ENCODE results near the gene FAM171A1.
A peak's percentile ranks its signal among the peaks of the same experiment; 100 is the strongest.

Gene FAM171A1

GRCh38 chr10:15370212-15370855, 755 bp downstream of the FAM171A1 start:
- no peak for DNase-seq

DNA sequence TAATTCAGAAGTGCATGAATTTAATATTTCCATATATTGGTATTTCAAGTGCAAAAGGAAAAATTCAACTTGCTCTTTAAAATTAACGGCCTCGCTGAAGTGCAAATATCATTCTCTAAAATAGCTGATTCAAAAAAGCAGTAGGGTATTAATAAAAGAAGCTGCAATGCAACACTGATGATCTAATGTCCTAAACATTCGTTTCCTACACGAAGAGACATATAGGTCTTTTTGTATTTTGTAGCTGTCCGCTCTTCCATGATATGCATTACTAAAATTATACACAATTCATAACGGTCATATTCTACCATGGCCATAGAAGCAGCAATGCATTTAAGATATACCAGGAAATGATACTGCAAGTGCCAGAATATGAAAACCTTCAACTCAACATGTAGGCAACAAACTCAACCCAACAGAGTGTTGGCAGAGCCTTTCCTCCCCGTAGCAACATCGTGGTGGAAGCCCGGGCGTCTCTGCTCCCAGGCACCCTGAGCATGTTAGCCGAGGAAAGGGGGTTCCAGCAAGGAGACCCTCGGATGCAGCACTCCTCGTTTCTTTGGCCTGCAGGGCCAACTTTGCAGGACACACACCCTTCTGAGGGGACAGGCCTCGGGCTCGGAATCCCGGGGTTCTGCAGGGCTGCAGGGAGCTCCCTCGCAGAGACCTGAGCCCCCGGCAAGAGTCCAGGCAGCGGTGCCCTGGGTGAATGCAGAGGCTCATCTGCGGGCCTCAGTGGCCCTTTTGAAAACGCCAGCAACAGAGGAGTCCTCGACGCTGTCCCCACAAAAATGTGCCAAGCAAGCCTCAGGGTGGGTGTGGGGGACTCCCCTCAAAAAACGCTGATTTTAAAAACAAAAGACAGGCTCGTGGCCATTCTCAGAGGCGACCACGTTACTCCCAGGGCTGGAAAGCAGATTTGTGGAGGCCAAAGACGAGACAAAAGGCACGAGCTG, 1.6 kb downstream of the FAM171A1 start:
- DNase-seq = no peak

- no peak for DNase-seq
Observed at GRCh38 chr10:15368101-15368855, 2.8 kb downstream of the FAM171A1 start.

DNA sequence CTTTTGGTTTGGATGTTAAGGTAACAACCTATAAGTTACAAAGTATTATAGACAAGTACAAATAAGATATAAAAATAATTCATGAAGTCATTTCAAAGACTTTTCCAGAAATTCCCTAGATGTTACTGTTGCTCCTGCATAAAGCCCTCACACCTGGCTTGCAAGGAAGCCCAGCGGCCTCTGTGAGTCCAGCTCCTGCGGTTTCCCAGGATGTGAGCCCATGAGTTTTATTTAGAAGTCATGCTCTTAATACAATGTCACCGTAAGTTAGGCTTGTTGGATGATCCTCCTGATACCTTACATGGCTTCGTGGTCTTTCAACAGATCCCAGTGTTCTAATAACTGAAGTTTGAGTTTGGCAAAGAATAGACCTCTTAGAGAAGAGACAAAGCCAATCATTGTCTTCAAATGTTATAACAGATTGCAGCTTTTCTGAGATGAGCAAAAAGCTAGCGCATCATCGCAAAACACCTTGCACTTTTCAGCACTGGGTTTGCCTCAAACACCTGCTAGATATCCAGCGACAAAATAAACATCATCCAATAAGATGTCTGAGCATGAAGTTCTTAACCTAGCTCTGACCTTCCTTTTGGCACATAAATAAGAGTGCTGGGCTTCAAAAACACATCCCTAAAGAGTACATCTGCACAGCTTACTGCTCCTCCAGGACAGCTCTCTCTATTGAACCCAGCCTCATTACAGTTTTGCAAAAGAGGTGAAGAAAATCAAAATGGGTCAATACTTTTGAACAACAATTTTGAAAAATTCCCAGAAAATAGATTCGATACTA, 3.6 kb downstream of the FAM171A1 start:
- DNase-seq = no peak

DNA sequence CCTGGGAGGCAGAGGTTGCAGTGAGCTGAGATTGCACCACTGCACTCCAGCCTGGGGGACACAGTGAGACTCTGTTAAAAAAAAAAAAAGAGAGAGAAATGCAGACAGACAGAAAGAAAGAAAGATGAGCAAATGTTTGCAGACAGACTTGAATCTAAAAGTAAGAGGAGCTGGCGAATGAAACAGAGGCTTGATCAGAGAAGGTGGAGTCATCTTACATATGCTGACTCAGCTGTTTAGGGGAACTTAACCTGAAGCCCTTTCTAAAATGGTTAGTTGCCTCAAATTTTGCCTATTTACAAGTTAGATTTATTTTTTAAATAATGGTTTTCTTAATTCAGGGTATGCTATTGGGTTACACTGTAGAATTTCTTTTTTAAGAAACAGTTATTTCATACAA, 5.4 kb downstream of the FAM171A1 start:
- DNase-seq = no peak

DNA sequence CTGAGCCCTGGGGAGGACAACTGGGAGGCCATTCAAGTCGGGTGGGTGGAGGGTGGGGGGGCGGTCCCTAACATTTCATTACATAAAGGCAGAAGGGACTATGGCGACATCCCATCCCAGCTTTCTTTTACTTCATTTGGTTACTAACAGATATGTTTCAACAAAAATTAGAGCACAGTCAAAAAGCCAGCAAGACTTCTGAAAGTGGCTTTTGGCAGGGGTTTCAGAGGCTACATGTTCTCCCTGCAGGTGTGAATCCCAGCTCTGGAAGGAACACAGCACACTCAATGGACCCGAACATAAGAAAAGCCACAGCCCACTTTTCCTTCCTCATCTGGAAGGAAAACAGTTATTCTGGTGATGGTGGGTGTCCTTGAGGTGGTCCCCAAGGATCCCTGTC, 7.1 kb downstream of the FAM171A1 start:
- no peak for DNase-seq

- no peak for DNase-seq
Observed at GRCh38 chr10:15363031-15363430, 8.1 kb downstream of the FAM171A1 start.

- no peak for DNase-seq
Observed at GRCh38 chr10:15361131-15361530, 10.0 kb downstream of the FAM171A1 start.

- no peak for DNase-seq
Observed at GRCh38 chr10:15360566-15360965, 10.5 kb downstream of the FAM171A1 start.

GRCh38 chr10:15353471-15354017, 17.5 kb downstream of the FAM171A1 start:
- no peak for DNase-seq

DNA sequence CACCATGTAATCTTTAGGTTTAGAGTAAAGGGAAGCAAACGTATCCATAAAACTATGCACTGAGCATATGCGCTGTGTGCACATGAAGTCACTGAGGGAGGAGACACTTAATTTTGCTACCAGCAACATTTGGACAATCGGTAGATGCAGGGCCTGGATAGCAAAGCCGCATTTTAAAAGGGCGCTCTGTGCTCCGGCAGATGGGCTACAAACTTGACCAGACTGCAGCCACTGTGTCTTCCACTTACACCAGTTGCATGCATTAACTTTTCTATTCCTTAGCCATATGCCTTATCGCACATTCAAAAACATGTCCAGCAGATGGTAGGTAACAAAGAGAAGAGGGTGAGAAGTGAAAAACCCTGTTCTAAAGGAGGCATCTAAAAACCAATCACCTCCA, 18.3 kb downstream of the FAM171A1 start:
- no peak for DNase-seq

DNA sequence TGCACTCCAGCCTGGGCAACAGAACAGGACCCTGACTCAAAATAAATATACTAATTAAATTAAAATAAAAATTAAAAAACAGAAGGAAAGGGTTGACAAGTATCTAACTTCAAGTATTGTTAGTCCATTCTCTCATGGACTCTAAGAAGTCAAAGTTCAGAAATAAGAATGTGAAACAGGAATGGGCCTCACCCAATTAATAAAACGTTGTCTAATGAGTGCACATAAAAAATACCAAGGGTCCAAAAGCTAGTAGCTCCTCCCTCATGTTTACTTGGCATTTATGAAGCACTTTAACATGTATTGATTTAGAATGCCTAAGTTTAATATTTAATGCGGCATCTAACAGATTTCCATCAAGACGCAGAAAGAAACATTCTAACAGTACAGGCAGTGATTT, 18.9 kb downstream of the FAM171A1 start:
- no peak for DNase-seq

GRCh38 chr10:15351099-15351820, 19.8 kb downstream of the FAM171A1 start:
- DNase-seq = no peak

- no peak for DNase-seq
Observed at GRCh38 chr10:15349112-15349511, 22.0 kb downstream of the FAM171A1 start.

GRCh38 chr10:15348579-15348978, 22.5 kb downstream of the FAM171A1 start:
- no peak for DNase-seq

DNA sequence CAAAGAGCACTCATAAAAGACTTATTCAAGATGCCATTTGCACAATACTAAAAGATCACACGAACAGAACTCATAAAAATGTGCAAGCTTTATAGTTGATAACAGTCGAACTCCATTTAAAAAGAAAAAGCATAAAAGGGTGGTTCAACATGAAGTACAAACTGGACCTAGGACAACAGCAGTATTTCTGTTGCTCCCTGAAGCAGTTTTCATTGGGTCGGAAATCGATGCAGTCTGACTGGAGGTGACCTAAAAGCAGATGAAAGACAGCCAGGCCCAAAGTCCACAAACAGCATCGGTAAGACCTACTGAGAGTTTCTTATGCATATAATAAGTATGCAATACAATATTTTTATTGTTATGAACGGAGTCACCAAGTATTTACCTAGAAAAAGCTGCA, 23.9 kb downstream of the FAM171A1 start:
- DNase-seq = no peak

DNA sequence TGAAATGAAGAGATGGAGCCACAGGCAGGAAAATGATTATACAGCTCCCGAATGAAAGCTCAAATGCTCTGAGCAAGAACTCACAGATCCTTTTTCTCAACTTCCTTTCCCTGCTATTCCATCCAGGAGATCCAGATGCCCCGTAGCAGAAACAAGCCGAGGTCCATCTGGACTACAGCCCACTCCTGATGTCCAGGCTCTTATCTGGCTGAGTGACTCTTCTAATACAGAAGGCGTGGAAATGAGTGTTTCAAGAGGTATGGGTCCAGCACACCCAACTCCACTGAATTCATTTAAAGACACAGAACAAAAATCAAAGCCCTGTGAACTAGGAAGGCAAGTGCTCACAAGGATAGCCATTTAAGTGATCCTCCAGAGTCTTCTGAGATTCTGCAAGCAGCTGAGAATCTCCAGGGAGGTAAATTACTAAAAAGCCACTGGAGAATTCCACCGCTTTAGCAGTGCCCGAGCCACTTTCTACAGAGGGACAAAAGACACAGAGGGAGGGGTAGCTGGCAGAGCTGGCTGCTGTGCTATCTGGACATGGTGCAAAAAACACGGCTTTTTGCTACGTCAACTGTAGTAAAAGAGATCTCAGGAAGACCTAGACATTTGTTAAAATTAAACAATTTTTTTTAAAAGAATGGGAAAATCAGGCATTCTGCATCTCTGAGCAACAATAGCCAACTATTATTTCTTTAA, 24.5 kb downstream of the FAM171A1 start:
- DNase-seq = no peak

- no peak for DNase-seq
Observed at GRCh38 chr10:15345450-15345849, 25.6 kb downstream of the FAM171A1 start.

- DNase-seq = peak; percentile 7
Observed at GRCh38 chr10:15344876-15345285, 26.2 kb downstream of the FAM171A1 start.

GRCh38 chr10:15344256-15344875, 26.7 kb downstream of the FAM171A1 start:
- no peak for DNase-seq

DNA sequence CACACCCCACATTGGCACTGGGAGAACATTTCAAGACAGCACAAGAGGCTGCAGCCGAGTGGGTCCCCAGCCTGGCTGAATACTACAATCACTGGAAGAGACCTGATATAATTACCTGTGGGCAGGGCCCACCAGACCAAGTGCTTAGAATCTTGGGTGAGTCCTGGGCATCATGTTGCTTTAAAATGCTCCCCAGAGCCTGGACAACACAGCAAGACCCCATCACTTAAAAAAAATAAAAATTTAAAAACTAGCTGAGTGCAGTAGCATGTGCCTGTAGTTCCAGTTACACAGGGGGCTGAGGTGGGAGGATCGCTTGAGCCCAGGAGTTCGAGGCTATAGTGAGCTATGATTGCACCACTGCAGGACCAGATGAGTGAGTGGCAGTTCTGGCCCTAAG, 28.1 kb downstream of the FAM171A1 start:
- no peak for DNase-seq

Measured in KG1 (cell line).